ENCODE results near the gene CADPS2. TPM values are rescaled to one million over a fixed set of nuclear protein-coding genes. Genes with fewer than 3 reads are reported as not detected.

Gene CADPS2
- total and polyA plus RNA-seq, 10 of the 15 experiments (the other 5 are each of a cell fraction or from before 2014, with no cell fraction given), result 0.05 to 7.5 (median 0.25) TPM

DNA sequence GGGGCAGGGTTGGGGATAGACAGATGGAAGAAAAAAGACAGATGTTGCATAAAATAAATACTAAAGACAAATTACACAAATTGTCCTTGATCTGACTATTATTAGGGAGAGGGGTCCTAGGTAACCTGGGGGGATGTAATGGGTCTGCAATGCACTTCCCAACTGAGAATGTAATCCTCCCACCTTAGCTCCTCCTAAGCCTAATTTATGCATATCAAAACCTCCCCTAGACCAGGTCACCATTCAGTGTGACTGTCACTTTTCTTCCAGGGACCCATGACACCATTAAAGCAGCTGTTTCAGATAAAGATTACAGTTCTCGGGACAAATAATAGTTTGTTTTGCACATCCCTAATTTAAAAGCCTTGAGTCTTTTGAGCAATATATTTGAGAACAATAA is 447.8 kb downstream of the CADPS2 start (continued):
- TF ChIP-seq, protein P1, sequence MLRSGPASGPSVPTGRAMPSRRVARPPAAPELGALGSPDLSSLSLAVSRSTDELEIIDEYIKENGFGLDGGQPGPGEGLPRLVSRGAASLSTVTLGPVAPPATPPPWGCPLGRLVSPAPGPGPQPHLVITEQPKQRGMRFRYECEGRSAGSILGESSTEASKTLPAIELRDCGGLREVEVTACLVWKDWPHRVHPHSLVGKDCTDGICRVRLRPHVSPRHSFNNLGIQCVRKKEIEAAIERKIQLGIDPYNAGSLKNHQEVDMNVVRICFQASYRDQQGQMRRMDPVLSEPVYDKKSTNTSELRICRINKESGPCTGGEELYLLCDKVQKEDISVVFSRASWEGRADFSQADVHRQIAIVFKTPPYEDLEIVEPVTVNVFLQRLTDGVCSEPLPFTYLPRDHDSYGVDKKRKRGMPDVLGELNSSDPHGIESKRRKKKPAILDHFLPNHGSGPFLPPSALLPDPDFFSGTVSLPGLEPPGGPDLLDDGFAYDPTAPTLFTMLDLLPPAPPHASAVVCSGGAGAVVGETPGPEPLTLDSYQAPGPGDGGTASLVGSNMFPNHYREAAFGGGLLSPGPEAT (IDR thresholded peaks at IDR 0.05; ENCODE audit: low read depth), result no peak
- TF ChIP-seq CHD2 (IDR thresholded peaks at IDR 0.05; ENCODE audit: borderline replicate concordance, low read depth, low read length) (no peak), RB1 (IDR thresholded peaks at IDR 0.05; ENCODE audit: borderline replicate concordance) (no peak), SPI1 (IDR thresholded peaks at IDR 0.05; ENCODE audit: borderline replicate concordance, insufficient read depth, low read depth, low read length) (no peak), POLR2AphosphoS2 (IDR thresholded peaks at IDR 0.05; ENCODE audit: low read depth, low read length) (no peak), RUNX3 (IDR thresholded peaks at IDR 0.05; ENCODE audit: low read length) (no peak)
- TF ChIP-seq, protein P2, sequence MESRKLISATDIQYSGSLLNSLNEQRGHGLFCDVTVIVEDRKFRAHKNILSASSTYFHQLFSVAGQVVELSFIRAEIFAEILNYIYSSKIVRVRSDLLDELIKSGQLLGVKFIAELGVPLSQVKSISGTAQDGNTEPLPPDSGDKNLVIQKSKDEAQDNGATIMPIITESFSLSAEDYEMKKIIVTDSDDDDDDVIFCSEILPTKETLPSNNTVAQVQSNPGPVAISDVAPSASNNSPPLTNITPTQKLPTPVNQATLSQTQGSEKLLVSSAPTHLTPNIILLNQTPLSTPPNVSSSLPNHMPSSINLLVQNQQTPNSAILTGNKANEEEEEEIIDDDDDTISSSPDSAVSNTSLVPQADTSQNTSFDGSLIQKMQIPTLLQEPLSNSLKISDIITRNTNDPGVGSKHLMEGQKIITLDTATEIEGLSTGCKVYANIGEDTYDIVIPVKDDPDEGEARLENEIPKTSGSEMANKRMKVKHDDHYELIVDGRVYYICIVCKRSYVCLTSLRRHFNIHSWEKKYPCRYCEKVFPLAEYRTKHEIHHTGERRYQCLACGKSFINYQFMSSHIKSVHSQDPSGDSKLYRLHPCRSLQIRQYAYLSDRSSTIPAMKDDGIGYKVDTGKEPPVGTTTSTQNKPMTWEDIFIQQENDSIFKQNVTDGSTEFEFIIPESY (IDR thresholded peaks at IDR 0.05), result no peak

DNA sequence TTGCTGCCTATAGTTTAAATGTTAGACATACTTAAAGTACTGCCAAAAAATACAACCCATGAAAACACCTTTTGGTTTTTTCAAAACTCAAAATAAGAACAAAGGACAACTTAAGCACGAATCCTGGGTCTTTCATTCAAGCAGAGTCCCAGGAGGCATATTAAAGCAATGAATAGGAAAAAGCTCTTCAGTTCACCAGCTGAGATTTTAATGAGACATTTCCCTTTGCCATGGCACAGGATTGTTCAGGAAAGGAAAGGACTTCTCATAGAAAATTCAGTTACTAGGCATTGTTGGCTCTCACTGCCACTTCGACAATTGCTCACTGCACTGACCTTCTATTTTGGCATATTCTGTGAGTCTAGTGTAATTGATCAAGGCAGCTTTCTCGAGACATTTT is 448.3 kb downstream of the CADPS2 start:
- DNase-seq (ENCODE audit: low read depth, low spot score) (no peak), FAIRE-seq (no peak), ATAC-seq (no peak)
- Histone ChIP-seq H3K9ac (ENCODE audit: control insufficient read depth, insufficient read depth, low read length) (no peak overlapping the region), H2AFZ (ENCODE audit: control insufficient read depth, low read depth, low read length) (no peak overlapping the region), H3K79me2 (ENCODE audit: control insufficient read depth, insufficient read depth, low read length) (no peaks in the 10 kb centered on the region), H3K4me3 (no peak overlapping the region), H3K27ac (ENCODE audit: control insufficient read depth, insufficient read depth) (no peak overlapping the region), H3K36me3 (ENCODE audit: control insufficient read depth in 2 of 2, insufficient read depth in 2 of 2, low read length in 1 of 2) (no peaks in the 10 kb centered on the region), H3K4me2 (ENCODE audit: control insufficient read depth, insufficient read depth) (no peak overlapping the region), H3K27me3 (replicated peaks in 1 of 2; ENCODE audit: control insufficient read depth in 2 of 2, insufficient read depth in 2 of 2, low read length in 1 of 2) (no peaks in the 10 kb centered on the region), H4K20me1 (ENCODE audit: control insufficient read depth, insufficient read depth) (no peaks in the 10 kb centered on the region), H3K4me1 (ENCODE audit: control insufficient read depth, insufficient read depth, low read length) (no peaks in the 10 kb centered on the region), H3K9me3 (replicated peaks; ENCODE audit: control insufficient read depth, insufficient read depth, low read length) (no peaks in the 10 kb centered on the region)
- ChIA-PET RAD21 (ENCODE audit: unreplicated experiment) (no interaction called here), POLR2A (interaction anchor here (0.6 kb wide), 1 partner anchor 1488 kb away, joined by 6 read pairs; the partner anchor contains the start of gene ING3), SMC1A (ENCODE audit: uncharacterized antibody, unreplicated experiment) (interaction anchor here (1.4 kb wide), 1 partner anchor 43 kb away, joined by 4 read pairs; no protein-coding TSS in a partner anchor), CTCF (interaction anchor here (1.2 kb wide), 1 partner anchor 43 kb away, joined by 3 read pairs; no protein-coding TSS in a partner anchor)
- 10% methylated on average over 3 of the region's 3 CpGs for WGBS (ENCODE audit: insufficient coverage, insufficient replicate concordance, low lambda C conversion rate, missing lambda C conversion rate)
- in situ Hi-C loops (cut with MboI), result no loop called here
- BruUV-seq (replicated peaks), result no TSS peak
- intact Hi-C loops (cut with micrococcal nuclease; ENCODE audit: unreplicated experiment), result no loop called here
- no peak for TF ChIP-seq ZSCAN29 (IDR thresholded peaks at IDR 0.05)
- no peak for TF ChIP-seq SMAD1 (IDR thresholded peaks at IDR 0.05; ENCODE audit: low read depth, partially characterized antibody)
- TF ChIP-seq KAT2A (conservative IDR thresholded peaks at IDR 0.05; ENCODE audit: control insufficient read depth, low read depth, low read length), result no peak
- TF ChIP-seq, protein P3, sequence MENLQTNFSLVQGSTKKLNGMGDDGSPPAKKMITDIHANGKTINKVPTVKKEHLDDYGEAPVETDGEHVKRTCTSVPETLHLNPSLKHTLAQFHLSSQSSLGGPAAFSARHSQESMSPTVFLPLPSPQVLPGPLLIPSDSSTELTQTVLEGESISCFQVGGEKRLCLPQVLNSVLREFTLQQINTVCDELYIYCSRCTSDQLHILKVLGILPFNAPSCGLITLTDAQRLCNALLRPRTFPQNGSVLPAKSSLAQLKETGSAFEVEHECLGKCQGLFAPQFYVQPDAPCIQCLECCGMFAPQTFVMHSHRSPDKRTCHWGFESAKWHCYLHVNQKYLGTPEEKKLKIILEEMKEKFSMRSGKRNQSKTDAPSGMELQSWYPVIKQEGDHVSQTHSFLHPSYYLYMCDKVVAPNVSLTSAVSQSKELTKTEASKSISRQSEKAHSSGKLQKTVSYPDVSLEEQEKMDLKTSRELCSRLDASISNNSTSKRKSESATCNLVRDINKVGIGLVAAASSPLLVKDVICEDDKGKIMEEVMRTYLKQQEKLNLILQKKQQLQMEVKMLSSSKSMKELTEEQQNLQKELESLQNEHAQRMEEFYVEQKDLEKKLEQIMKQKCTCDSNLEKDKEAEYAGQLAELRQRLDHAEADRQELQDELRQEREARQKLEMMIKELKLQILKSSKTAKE (IDR thresholded peaks at IDR 0.05; ENCODE audit: low read depth, poor library complexity, severe bottlenecking), result no peak
- no peak for TF ChIP-seq CHD2 (IDR thresholded peaks at IDR 0.05; ENCODE audit: borderline replicate concordance, low read depth, low read length)
- TF ChIP-seq ASH2L (IDR thresholded peaks at IDR 0.05; ENCODE audit: borderline replicate concordance, low read depth), result no peak
- TF ChIP-seq JUNB (IDR thresholded peaks at IDR 0.05), result no peak
- TF ChIP-seq IKZF1 (conservative IDR thresholded peaks at IDR 0.05), result no peak
- TF ChIP-seq KLF5 (IDR thresholded peaks at IDR 0.05; ENCODE audit: partially characterized antibody), result no peak
- TF ChIP-seq SRF (IDR thresholded peaks at IDR 0.05; ENCODE audit: low read depth in 2 of 2, low read length in 2 of 2), result no peak
- no peak for TF ChIP-seq PAX5 (IDR thresholded peaks at IDR 0.05; ENCODE audit: borderline replicate concordance, low read depth, low read length)
- TF ChIP-seq SP1 (IDR thresholded peaks at IDR 0.05; ENCODE audit: low read depth, low read length), result no peak
- no peak for TF ChIP-seq NRF1 (conservative IDR thresholded peaks at IDR 0.05; ENCODE audit: low read depth, low read length)
